GM18511 (cell line): ENCODE measurements around the gene SMARCC2.

ENCODE experiments used
- ATAC-seq: cut with Tn5 transposase; IDR thresholded peaks from one replicate; pipeline ENCODE4 v1.9.1; 2021; ENCODE audit warnings: mild to moderate bottlenecking, moderate library complexity; ENCODE audit not compliant: unreplicated experiment

The SMARCC2 gene

DNA sequence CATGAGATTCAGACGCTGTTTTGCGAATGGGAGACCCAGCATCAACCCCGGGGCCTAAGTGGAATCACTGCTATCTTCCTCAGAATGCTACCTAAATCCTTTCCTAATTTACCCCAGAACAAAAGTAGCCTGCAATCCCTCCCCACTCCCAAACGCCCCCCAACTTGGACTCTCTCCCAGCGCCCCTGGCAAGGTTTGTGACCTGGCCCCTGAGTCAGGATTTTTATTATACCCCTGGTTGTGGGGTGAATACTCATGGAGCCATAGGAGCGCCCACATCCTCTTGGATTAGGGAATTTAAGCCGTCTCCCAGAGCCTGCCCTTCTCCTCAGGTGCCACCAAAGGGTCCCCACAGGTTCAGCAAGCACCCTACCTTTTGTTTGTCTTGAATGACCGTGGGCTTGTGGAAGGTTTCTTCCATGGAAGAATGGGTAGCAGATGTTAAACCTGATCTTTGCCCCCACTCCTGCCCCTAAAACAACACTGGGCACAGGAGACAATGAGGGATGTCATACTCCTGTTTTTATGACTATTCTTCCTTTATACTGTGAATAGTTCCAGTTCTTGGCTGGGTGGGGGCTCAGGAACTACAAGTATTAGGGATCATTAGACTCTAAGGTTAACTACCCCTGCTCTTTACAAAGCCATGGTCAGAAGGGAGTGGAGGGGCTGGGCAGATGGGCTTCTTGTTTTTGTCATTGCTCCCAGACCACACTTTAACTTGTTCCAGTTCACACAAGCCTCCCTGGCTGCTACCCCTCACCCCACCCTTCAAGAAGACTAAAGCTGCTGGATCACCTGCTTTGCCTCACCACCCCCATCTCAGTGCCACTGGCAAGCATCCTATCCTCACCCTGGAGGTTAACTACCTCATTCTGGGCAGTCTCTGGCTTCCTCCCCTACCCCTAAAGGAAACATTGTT is 36.3 kb downstream of the SMARCC2 start:
- no peak for ATAC-seq

DNA sequence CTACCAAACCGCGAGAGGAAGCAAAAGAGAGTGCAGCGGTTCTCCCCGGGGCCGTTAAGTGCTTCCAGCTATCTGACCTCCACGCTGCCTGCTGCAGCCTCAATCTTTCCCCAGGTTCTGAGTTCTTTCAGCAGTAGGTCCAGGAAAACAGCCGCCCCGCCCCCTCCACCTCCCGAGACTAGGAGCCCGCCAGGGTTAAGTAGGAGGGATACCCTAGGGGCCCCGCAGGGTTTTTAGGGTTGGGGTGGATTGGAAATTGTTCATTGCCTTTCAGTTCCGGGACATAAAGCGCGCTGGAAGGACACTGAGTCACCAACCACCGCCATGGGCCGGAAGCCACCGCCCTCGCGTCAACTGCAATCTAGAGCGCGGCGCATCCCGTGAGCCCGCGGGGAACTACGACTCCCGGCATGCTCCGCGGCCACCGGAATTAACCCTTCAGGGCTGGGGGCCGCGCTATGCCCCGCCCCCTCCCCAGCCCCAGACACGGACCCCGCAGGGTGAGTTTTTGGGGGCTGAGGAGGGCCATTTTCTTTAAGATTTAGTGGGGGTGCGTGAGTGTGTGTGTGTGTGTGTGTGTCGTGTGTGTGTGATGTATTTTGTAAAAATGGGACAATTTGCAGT is 37.0 kb downstream of the SMARCC2 start, which contains the start of gene MYL6B:
TSS of gene MYL6B (plus strand) at position 456 of the 624 bp plus-strand sequence. CDS start 1,332 bp downstream, outside the sequence.
- ATAC-seq, result peak; percentile 89

DNA sequence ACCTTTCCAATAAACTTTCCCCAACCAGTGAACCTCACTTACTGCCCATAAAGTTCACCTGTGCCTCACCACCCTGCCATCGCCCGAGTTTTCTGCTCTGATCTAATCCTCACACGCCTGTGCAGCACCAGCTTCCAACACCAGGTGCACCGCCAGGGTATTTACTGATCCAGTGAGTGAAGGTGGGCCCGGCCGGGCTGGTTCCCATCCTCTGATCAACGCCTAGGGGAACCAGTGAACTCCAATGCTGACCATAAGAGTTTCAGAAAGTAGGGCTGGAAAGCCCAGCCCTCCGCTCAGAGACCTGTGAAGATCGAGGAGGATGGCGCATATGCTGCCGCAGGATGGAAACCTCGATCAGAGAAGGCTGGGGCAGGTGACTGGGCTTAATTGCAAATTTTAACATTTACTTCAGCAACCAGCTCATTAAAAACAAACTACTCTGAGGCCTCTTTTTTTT is 37.6 kb downstream of the SMARCC2 start:
- ATAC-seq, result peak; percentile 55

DNA sequence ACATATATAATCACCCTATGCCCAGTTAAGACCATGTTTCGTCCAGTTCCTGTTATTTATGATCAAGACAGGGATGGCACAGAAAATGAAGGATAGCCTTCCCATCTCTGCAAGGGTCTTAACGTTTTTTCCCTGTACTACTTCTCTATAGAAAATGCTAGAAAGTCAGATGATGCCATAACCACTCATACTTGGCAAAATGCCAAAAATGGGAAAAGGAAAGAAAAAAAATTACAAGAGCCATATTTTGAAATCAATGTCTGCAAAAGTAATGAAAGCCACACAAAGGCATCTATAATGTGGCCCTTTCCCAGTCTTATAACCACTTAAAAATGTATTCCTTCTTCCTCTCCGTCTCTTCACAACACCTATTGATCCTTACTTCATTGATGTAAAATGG is 38.7 kb downstream of the SMARCC2 start:
- ATAC-seq, result no peak

DNA sequence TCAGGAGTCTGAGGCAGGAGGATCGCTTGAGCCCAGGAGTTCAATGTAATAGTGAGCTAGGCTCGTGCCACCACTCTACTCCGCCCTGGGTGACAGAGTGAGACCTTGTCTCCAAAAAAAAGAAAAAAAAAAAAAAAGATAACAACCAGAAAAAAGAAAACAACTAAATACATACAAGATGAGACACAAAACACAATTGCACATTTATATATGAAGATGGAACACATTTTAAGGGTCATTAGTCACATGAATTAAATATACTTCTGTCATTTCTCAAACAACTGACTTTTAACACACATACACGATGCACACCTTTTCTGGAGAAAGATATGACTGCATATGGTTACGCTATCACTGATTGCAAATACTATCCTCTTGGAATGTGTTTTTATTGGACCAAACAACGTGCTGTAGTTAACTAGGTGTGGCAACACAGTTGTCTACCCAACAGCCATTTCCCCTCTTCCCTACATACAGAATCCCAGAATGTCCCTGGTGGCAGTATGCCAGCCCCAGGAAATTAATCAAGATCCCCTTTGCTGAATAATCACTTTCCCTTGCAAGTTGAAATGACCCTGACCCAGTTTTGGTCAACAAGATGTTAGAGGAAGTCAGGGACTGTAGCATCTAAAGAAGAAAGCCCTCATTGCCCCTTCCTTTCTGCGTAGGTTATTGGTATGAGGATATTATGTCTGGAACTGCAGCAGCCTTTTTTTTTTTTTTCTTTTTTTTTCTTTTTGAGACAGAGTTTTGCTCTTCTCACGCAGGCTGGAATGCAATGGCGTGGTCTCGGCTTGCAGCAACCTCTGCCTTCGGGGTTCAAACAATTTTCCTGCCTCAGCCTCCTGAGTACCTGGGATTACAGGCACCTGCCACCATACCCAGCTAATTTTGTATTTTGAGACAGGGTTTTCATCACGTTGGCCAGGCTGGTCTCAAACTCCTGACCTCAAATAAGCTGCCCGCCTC is 42.5 kb downstream of the SMARCC2 start:
- no peak for ATAC-seq

DNA sequence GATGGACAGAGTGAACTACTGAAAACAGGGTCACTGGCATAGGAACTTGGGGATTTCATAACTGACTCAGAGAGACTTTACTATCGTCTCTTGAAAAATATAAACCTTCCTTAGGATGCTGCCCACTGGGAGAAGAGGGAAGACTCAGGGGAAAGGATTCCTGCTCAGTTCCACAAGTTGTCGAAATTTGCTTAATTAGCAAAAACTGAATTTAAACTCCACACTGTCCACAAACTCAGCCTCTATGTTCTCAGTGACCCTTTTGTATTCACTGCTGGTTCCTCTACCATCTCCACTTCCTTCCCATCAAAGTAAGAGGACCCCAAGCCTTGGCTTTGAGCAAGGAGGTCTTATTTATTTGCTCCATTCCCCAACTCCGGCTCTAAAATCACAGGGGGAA is 44.1 kb downstream of the SMARCC2 start:
- no peak for ATAC-seq

DNA sequence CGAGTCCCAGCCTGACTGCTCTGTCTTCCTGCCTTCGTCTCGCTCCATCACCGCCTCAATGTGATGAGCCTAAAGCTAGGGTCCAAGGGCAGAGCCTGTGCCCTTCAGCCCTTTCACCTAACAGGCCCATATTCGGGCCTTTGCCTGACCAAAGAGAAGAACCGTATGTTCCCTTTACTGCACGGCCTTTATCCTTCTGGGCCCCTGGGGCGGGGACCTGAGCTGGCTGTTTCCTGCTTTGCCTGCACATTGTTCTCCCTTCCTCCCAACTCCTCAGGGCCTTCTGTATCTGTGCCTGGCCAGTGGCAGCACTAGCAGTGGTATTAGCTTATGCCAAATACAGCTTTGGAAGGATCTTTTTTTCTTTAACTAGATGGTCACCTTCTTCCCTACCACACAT is 45.4 kb downstream of the SMARCC2 start:
- no peak for ATAC-seq

DNA sequence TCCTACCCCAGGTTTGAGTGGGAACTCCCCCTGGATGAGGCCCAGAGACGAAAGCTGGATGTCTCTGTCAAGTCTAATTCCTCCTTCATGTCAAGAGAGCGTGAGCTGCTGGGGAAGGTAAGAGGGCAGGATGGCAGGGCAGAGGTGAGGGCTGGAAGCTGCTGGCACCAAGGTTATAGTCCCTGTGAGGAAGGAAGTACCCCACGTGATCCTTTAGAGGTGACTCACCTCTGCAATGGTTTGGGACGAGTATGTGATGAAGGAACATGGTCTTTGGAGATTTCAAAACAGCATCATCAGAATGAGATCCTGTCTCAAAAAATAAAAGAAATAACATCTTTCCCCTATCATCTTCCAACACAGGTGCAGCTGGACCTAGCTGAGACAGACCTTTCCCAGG is 46.1 kb downstream of the SMARCC2 start:
- ATAC-seq, result no peak

DNA sequence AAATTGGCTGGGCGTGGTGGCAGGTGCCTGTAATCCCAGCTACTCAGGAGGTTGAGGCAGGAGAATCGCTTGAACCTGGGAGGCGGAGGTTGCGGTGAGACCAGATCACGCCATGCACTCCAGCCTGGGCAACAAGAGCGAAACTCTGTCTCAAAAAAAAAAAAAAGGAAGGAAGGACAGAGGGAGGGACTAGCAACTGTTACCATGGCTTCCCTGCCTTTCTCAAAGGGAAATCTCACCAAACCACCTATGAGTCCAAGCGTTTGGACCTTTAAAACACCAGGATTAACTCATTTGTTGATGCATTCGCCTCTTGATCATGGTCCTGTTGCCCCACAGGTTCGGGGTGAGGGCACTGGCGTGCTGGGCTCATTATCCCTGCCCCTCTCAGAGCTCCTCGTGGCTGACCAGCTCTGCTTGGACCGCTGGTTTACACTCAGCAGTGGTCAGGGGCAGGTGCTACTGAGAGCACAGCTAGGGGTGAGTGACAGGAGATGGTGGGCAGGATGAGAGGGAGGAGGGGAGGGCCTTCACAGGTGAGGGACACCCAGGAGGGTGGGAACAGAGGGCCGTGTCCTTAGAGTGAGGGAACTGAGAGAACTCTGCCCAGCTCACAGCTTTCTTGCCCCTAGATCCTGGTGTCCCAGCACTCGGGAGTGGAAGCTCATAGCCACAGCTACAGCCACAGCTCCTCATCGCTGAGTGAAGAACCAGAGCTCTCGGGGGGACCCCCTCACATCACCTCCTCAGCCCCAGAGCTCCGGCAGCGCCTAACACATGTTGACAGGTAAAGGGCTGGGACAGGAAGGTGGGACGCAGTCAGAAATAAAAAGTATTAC is 47.1 kb downstream of the SMARCC2 start:
- ATAC-seq, result no peak

DNA sequence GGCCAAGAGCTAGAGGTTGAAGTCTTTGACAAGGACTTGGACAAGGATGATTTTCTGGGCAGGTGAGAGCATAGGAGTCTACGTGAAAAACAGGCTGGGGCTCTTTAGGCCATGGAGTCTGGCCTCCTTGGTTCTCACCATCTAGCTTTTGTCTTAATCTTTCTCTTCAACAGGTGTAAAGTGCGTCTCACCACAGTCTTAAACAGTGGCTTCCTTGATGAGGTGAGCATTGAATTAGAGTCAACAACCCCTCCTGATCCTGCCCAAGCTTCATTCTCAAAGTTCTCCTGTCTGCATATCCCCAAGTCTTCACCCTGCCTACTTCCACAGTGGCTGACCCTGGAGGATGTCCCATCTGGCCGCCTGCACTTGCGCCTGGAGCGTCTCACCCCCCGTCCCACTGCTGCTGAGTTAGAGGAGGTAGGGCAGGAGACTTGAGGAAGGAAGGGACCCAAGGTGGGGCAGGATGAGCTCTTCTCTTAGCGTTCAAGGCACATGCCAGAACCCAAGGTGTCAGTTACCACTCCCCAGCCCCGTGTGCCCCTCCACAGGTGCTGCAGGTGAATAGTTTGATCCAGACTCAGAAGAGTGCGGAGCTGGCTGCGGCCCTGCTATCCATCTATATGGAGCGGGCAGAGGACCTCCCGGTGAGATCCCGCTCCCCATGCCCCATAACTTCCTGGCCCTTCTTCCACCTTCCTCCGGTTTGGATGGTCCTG is 51.3 kb downstream of the SMARCC2 start:
- ATAC-seq, result no peak

DNA sequence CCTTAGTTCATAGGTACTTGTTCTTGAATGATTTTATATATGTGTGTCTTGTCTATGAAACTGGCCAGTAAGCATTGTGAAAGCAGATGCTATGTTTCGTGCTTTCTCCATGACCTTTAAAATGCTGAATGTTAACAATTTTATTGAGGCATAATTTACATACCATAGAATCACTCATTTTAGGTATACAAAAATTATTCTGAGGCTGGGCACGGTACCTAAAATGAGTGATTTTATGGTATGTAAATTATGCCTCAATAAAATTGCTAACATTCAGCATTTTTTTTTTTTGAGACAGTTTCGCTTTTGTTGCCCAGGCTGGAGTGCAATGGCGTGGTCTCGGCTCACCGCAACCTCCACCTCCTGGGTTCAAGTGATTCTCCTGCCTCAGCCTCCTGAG is 54.4 kb downstream of the SMARCC2 start:
- ATAC-seq, result no peak

DNA sequence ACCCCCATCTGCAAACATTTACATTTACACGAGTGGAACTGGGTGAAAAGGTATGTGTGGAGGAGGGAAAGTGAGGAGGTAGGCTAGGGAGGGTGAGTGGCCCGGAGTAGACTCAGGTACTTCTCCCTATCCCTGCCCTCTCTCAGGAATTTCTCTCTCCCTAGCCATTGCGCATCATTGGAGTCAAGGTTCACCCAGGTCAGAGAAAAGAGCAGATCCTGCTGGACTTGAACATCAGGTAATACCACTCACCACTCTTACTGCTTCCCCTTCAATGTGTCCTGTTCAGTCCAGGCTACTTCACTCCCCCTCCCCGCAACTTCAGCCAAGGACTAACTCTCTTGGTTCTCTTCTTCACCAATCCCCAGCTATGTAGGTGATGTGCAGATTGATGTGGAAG is 58.4 kb downstream of the SMARCC2 start:
- no peak for ATAC-seq

DNA sequence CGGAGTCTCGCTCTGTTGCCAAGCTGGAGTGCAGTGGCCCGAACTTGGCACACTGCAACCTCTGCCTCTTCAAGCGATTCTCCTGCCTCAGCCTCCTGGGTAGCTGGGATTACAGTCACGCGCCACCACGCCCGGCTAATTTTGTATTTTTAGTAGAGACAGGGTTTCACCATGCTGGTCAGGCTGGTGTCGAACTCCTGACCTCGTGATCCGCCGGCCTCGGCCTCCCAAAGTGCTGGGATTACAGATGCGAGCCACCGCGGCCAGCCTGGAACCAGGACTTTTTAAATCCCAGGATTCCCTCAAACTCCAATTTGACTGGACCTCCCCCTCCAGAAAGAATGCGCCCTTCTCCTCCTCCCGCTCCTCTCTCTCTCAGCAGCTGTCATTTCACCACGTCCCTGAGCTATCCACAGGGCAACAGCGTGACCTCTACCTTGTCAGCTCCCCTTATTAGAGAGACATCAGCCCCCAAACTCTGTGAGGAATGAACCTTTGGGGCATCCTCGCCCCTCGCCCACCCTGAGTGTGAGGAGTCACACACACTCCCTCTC is 59.3 kb downstream of the SMARCC2 start:
- no peak for ATAC-seq

DNA sequence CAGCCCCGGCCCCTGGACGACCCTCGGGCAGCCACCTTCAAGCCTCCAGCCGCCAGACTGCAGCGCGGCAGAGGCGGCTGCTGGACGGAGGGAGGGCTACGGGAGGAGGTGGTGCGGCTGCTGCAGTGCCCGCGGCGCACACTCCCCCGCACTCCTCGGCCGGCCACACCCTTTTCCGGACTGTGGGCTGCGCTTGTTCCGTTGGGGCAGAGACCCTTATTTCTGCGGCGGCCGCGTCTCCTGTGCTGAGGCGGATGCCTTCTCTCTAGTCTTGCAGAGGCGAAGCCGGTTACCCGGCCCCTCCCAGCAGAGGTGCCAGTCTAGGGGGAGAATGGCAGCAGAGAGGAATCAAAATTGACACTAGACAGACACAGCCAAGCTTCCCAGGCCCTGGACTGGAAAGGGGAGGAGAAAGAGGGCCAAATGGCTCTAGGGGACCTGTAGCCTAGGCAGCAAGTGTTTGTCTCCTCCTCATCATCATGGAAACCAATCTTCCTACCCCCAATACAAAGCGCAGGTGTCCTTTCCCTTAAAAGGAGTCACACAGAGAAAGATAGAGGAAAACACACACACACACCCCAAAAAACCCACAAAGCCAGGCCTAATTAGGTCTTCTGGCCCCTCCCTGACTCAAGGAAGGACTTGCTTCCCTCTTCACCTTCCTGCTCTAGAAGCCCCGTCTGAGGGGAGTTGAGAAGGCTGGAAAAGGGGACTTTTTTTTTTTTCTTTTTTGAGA is 59.9 kb downstream of the SMARCC2 start:
- peak; percentile 43 for ATAC-seq

DNA sequence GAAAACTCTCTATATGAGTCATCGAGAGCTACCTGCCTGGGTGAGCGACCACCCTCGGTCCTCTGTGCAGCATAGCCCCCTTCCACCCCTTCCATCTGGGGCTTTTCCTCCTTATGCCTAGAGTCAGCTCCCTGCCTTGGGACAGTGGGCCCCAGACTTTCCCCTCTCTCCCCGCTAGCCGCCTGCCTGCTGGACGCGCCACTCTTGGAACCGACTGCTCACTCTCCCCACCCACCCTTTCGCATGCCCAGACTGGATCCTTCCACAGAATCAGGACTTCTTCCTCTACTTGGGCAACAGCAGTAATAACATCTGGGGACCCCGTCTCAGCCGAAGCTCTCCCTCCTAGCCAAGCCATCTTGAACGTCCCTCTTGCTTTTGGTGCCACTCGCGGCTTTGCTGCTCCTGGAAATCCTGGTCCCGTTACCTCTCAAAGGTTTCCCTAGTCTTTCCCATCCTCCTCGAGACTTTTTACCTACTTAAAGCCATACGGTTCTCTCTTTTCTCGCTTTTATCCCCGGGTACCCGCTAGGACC is 60.5 kb downstream of the SMARCC2 start:
- no peak for ATAC-seq

DNA sequence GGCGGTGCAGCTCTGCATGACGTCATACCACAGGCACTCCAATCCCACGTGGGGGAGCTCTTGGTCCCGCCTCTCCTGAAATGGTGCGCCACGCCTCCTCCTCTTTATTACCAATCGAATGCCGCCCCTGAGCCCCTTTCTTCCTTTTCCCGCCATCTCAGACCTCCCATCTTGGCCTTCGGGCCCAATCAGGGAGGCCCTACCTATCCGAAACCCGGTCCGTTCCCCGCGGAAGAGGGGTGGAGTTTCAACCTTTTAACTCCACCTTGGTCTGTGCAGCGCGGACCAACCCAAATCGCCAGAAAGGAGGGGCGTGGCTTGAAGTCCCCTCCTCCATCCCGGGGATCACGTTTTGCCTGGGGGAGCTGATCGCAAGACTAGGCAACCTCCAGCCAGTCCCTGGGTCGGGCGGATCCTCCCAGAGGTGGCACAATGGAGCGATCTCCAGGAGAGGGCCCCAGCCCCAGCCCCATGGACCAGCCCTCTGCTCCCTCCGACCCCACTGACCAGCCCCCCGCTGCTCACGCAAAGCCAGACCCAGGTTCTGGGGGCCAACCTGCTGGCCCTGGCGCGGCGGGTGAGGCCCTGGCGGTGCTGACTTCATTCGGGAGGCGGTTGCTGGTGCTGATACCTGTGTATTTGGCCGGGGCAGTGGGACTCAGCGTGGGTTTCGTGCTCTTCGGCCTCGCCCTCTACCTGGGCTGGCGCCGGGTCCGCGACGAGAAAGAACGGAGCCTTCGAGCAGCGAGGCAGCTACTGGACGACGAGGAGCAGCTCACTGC is 61.2 kb downstream of the SMARCC2 start, which contains the start of gene ESYT1:
TSS of gene ESYT1 (plus strand) at position 380 of the 782 bp plus-strand sequence. CDS start at position 433, 53 bp downstream.
- peak; percentile 89 for ATAC-seq

DNA sequence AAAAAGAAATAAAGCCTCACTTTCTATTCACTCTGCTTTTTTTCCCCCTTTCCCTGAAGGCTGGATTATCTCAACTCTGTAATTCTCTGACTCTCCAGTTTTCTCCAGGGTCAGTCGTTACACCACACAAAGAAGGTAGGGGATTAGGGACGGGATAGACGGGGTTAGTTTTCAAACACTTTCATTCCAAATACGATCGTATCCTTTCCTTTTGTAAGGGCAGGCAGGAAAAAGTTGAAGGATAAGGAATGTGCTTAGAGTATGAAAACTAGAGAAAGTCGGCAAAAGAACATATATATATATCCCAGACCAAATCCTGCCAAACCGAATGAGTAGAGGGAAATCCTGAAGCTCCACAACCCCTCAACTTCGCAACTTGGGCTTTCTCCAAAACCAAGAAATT is 61.8 kb downstream of the SMARCC2 start:
- no peak for ATAC-seq
